Upper lobe of left lung (tissue), 6 donors: ENCODE measurements around the gene NT5C1A. TPM values are rescaled to one million over a fixed set of nuclear protein-coding genes. Genes with fewer than 3 reads are reported as not detected.

ENCODE experiments used
- ATAC-seq, 2 donors: fragments of 200-7000 bp; cut with Tn5 transposase; one replicate each; pipeline ENCODE4 v1.9.1; 2022; ENCODE audit warnings: mild to moderate bottlenecking in 2 of 2, moderate library complexity in 2 of 2; ENCODE audit not compliant: low FRiP score in 2 of 2
- DNase-seq, 2 donors: peaks; one replicate each; pipeline ENCODE4 v3.0.0-alpha.2; 2019 to 2020
- H3K27ac ChIP-seq, 4 donors: fragments of 200-600 bp; sonication (generic); one replicate each; pipeline ENCODE4 v1.5.1; 2016 to 2019
- H3K27me3 ChIP-seq, 4 donors: fragments of 200-600 bp; sonication (generic); one replicate each; pipeline ENCODE4 v1.5.1; 2017 to 2019
- H3K36me3 ChIP-seq, 4 donors: fragments of 200-600 bp; sonication (generic); one replicate each; pipeline ENCODE4 v1.5.1; 2016 to 2019
- H3K4me1 ChIP-seq, 4 donors: fragments of 200-600 bp; sonication (generic); one replicate each; pipeline ENCODE4 v1.5.1; 2018 to 2019
- H3K4me3 ChIP-seq, 4 donors: fragments of 200-600 bp; sonication (generic); one replicate each; pipeline ENCODE4 v1.5.1; 2017 to 2019; ENCODE audit warnings: mild to moderate bottlenecking in 2 of 4, moderate library complexity in 1 of 4
- H3K9me3 ChIP-seq, 4 donors: fragments of 200-600 bp; sonication (generic); one replicate each; pipeline ENCODE4 v1.5.1; 2018 to 2019
- EP300 ChIP-seq, 4 donors: sonication (generic); formaldehyde crosslinking; IDR thresholded peaks; one replicate each; pipeline ENCODE4 v1.5.1; 2017; ENCODE audit warnings: antibody characterized with exemption in 4 of 4, control low read depth in 2 of 4
- POLR2A ChIP-seq, 4 donors: fragments of 450-650 bp; IDR thresholded peaks; one replicate each; pipeline ENCODE4 v1.5.1; 2016 to 2017; ENCODE audit warnings: antibody characterized with exemption in 4 of 4, mild to moderate bottlenecking in 2 of 4
- POLR2AphosphoS5 ChIP-seq, 2 donors: sonication (generic); formaldehyde crosslinking; IDR thresholded peaks; one replicate each; pipeline ENCODE4 v1.5.1; 2017; ENCODE audit warnings: antibody characterized with exemption in 2 of 2
- WGBS, 2 donors: methylation state at CpG; one replicate each; pipeline ENCODE4 v1.1.5; 2017 to 2018; 5-methylcytosine and 5-hydroxymethylcytosine counted together
- total RNA-seq, 6 donors: library from RNA; depleted of rRNA in 4 of 6; stranded (reverse); fragments of >200 nt in 4 of 6; gene quantifications; one replicate each; pipeline versions ENCODE4 v1.1.0 to v1.2.1, GENCODE V29; 2016 to 2021
- TF ChIP-seq, protein P1 (sequence below), 6 experiments: fragments of 450-650 bp in 4 of 6; fragments of 200-600 bp in 2 of 6; sonication (generic) in 2 of 6; IDR thresholded peaks; one replicate each; pipeline ENCODE4 v1.5.1; 2016 to 2019; ENCODE audit warnings: antibody characterized with exemption in 6 of 6
- donor health status: DM: no; HTN: no; CAD: no; lungs with moderate emphysema.
- donor health status: DM: no; HTN: yes; CAD: no; lungs with severe emphysema.

The NT5C1A gene
- total RNA-seq, 6 donors from 2014 or later: 0.37 to 5.5 (median 2.6) TPM; not detected in 2

- H3K4me1 ChIP-seq: peaks cover 18 to 37% (median 28%) of the 10 kb centered on the region in 4 donors
- H3K27me3 ChIP-seq: peaks cover 0 to 12% (median 5%) of the 10 kb centered on the region in 4 donors
- DNase-seq (no peak), ATAC-seq (no peak)
- whole genome bisulfite sequencing, 2 donors: 20 to 46% methylated on average over 10 to 22 of the region's 28 CpGs
- H3K27ac ChIP-seq: no peak overlapping the region
- H3K4me3 ChIP-seq: peak overlapping the region in 3 of 4 donors; percentile 35 to 51 (median 41)
- no peak for TF ChIP-seq POLR2AphosphoS5 (IDR thresholded peaks at IDR 0.05)
- TF ChIP-seq, protein P1, sequence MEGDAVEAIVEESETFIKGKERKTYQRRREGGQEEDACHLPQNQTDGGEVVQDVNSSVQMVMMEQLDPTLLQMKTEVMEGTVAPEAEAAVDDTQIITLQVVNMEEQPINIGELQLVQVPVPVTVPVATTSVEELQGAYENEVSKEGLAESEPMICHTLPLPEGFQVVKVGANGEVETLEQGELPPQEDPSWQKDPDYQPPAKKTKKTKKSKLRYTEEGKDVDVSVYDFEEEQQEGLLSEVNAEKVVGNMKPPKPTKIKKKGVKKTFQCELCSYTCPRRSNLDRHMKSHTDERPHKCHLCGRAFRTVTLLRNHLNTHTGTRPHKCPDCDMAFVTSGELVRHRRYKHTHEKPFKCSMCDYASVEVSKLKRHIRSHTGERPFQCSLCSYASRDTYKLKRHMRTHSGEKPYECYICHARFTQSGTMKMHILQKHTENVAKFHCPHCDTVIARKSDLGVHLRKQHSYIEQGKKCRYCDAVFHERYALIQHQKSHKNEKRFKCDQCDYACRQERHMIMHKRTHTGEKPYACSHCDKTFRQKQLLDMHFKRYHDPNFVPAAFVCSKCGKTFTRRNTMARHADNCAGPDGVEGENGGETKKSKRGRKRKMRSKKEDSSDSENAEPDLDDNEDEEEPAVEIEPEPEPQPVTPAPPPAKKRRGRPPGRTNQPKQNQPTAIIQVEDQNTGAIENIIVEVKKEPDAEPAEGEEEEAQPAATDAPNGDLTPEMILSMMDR (IDR thresholded peaks at IDR 0.05): no peak
- no peak for TF ChIP-seq POLR2A (IDR thresholded peaks at IDR 0.05)
- no peak for TF ChIP-seq EP300 (IDR thresholded peaks at IDR 0.05)
- H3K36me3 ChIP-seq: no peaks in the 10 kb centered on the region
- H3K9me3 ChIP-seq: no peaks in the 10 kb centered on the region
Measured at GRCh38 chr1:39690794-39691382, 19.0 kb upstream of the NT5C1A start.

DNA sequence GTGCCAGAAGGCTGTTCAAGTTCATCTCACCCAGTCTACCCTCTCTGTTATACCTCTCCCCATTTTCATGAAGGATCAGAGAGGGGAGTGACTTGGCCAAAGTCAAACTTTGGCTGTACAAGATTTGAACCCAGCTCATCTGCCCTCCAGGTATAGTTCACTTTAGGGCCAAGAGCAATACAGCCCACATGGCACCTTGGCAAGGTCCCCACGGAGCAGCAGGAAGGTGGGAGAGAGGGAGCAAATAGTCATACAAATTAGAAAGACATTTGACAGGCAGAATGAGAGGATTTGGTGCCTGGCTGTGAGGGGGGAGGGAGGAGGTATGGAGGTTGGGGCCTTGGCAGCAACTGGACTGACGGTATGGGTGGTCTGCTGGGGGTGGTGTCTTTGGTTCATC is 18.3 kb upstream of the NT5C1A start:
- Histone ChIP-seq H3K9me3 (no peaks in the 10 kb centered on the region), H3K27me3 (peaks cover 0 to 12% (median 5%) of the 10 kb centered on the region in 4 donors), H3K27ac (no peak overlapping the region), H3K36me3 (no peaks in the 10 kb centered on the region), H3K4me3 (no peak overlapping the region), H3K4me1 (peaks cover 18 to 37% (median 28%) of the 10 kb centered on the region in 4 donors)
- ATAC-seq (no peak), DNase-seq (no peak)
- TF ChIP-seq, protein P1 (IDR thresholded peaks at IDR 0.05): no peak
- WGBS, 2 donors: 31 to 38% methylated on average over 2 of the region's 2 CpGs

GRCh38 chr1:39689635-39690034 is 17.7 kb upstream of the NT5C1A start:
- Histone ChIP-seq H3K36me3 (no peaks in the 10 kb centered on the region), H3K4me3 (no peak overlapping the region), H3K4me1 (peaks cover 18 to 37% (median 28%) of the 10 kb centered on the region in 4 donors), H3K9me3 (no peaks in the 10 kb centered on the region), H3K27me3 (peaks cover 0 to 12% (median 5%) of the 10 kb centered on the region in 4 donors), H3K27ac (no peak overlapping the region)
- TF ChIP-seq POLR2A (IDR thresholded peaks at IDR 0.05) (no peak), POLR2AphosphoS5 (IDR thresholded peaks at IDR 0.05) (no peak), EP300 (IDR thresholded peaks at IDR 0.05) (no peak)
- TF ChIP-seq, protein P1 (IDR thresholded peaks at IDR 0.05): no peak
- no peak for ATAC-seq
- DNase-seq: no peak

DNA sequence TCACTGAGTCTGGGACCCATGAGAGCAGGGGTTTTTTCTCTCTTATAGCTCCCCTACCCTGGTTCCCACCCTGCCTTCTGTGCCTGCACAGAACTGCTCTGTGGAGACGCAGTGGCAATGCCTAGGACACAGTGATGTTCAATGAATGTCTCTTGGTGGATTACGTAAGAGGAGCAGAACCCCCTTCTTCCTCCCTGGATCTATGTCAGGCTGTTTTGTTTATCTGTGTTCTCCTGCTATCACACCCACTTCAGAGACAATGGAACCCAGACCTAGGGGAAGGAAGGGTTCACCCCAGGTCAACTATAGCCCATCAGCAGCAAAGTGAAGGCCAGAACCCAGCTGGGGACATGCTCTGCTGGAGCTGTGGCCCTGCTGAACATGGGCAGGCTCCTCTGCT is 17.3 kb upstream of the NT5C1A start:
- Histone ChIP-seq H3K36me3 (no peaks in the 10 kb centered on the region), H3K4me1 (peaks cover 18 to 37% (median 28%) of the 10 kb centered on the region in 4 donors), H3K9me3 (no peaks in the 10 kb centered on the region), H3K27ac (peak overlapping the region in 1 of 4 donors; percentile 16), H3K4me3 (no peak overlapping the region), H3K27me3 (peaks cover 0 to 15% (median 6%) of the 10 kb centered on the region in 4 donors)
- no peak for ATAC-seq
- 58 to 60% methylated on average over 2 of the region's 2 CpGs for WGBS, 2 donors
- no peak for DNase-seq
- TF ChIP-seq POLR2AphosphoS5 (IDR thresholded peaks at IDR 0.05): peak in 1 of 2 donors; percentile 23
- no peak for TF ChIP-seq POLR2A (IDR thresholded peaks at IDR 0.05)

DNA sequence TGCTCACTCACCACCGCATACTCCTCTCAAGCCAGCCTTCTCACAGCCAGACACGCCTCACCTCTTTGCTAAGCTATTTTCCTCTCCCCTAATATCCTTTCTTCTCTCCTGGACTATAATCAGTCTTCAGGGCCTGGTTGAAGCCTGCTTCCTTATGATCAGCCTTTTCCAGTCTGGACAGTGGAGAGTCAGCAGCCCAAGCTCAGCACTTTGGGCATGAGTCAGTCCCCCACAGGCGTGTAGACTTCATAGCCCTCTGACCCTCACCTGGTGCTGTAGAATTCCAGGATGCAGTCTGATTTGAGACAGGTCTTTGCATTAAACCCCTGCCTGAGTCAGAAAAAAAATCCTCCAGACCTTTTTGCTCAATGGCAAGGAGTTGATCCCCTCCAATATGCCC is 16.8 kb upstream of the NT5C1A start:
- Histone ChIP-seq H3K4me3 (no peak overlapping the region), H3K4me1 (peaks cover 18 to 37% (median 32%) of the 10 kb centered on the region in 4 donors), H3K27me3 (peaks cover 0 to 20% (median 9%) of the 10 kb centered on the region in 4 donors), H3K27ac (peak overlapping the region in 1 of 4 donors; percentile 16), H3K36me3 (no peaks in the 10 kb centered on the region), H3K9me3 (no peaks in the 10 kb centered on the region)
- TF ChIP-seq POLR2A (IDR thresholded peaks at IDR 0.05) (no peak), POLR2AphosphoS5 (IDR thresholded peaks at IDR 0.05) (no peak), EP300 (IDR thresholded peaks at IDR 0.05) (no peak)
- TF ChIP-seq, protein P1 (IDR thresholded peaks at IDR 0.05): no peak
- DNase-seq (no peak), ATAC-seq (no peak)
- WGBS, 2 donors: 82 to 84% methylated on average over 3 of the region's 3 CpGs
